GM18951 (cell line): ENCODE measurements around the gene APOL5.

Experiments used
- POLR2A ChIP-seq: IDR thresholded peaks from 4 replicates; pipeline ENCODE4 v1.6.1; 2011; ENCODE audit warnings: mild to moderate bottlenecking; ENCODE audit not compliant: insufficient read length, insufficient read depth; ENCODE audit errors: extremely low read depth
- in situ Hi-C: fragments of 300-500 bp; cut with MboI; formaldehyde crosslinking; loops from one replicate; pipeline ENCODE4 v1.12.0; 2022; ENCODE audit warnings: low sequenced_read_pairs, mixed read lengths, inconsistent platforms; ENCODE audit not compliant: unreplicated experiment

The APOL5 gene

GRCh38 chr22:35725521-35725920 is 7.8 kb downstream of the APOL5 start:
- in situ Hi-C loops, result loop anchor here (25.0 kb wide), 1 partner anchor 388 kb away; no protein-coding TSS in a partner anchor
- TF ChIP-seq POLR2A, result no peak

GRCh38 chr22:35726398-35726797 is 8.7 kb downstream of the APOL5 start:
- TF ChIP-seq POLR2A, result no peak
- in situ Hi-C loops, result loop anchor here (25.0 kb wide), 1 partner anchor 389 kb away; no protein-coding TSS in a partner anchor

GRCh38 chr22:35726933-35727332 is 9.3 kb downstream of the APOL5 start:
- in situ Hi-C loops, result loop anchor here (25.0 kb wide), 1 partner anchor 390 kb away; no protein-coding TSS in a partner anchor
- TF ChIP-seq POLR2A, result no peak

DNA sequence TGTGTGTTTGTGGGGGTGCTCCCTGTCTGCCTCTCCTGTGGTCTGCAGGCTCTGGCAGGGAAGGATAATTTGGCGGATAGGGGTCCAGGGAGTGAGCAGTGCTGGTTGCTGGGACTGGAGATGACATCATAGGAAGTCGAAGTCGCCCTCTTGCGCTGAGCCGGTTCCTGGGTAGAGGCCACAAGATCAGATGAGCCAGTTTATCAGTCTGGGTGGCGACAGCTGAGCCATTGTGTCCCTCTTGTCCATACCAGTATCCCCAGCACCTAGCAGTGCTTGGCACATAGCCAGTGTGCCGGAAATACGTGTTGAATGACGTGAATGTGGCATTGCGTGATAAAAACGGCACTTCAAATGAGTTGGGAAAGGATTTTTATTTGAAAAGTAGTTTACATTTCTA is 9.8 kb downstream of the APOL5 start:
- TF ChIP-seq POLR2A, result no peak
- in situ Hi-C loops, result loop anchor here (25.0 kb wide), 1 partner anchor 390 kb away; no protein-coding TSS in a partner anchor

- no peak for TF ChIP-seq POLR2A
- in situ Hi-C loops, result loop anchor here (25.0 kb wide), 1 partner anchor 391 kb away; no protein-coding TSS in a partner anchor
These were observed 11.1 kb downstream of the APOL5 start for GRCh38 chr22:35728639-35729308.

- in situ Hi-C loops, result loop anchor here (25.0 kb wide), 1 partner anchor 392 kb away; no protein-coding TSS in a partner anchor
- no peak for TF ChIP-seq POLR2A
These were observed 11.6 kb downstream of the APOL5 start for GRCh38 chr22:35729309-35729698.

DNA sequence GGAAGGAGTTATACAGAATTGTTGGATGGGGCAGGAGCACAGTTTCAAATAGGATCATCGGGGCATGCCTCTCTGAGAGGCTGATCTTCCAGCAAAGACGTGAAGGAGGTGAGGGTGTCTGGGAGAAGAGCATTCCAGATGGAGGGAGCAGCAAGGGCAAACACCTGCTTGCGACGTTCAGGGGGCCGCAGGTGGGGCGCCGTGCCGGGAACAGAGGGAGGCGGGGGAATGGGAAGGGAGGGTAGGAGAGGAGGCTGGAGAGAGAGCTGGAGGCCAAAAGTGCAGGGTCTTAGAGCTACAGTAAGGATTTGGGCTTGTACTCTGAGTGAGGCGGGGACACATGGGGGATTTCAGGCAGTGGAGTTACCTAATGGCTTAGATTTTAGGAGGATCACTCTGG is 13.6 kb downstream of the APOL5 start:
- in situ Hi-C loops, result loop anchor here (25.0 kb wide), 1 partner anchor 394 kb away; no protein-coding TSS in a partner anchor

DNA sequence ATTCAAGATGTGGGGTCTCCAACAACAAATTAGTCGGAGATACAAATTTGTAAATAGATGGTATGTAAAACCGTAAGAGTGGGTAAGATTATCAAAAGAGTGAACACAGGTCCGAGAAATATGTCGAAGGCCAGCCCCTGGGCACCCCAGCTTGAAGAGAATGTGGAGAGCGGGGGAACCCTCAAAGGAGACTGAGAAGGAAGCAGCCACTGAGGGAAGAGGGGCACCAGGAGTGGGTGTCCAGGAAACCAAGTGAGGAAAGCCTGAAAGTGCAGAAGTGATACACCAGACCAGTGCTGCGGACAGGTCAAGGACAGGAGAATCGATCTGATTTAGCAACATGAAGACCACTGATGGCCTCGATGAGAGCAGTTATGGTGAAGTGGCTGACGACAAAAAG is 14.4 kb downstream of the APOL5 start:
- in situ Hi-C loops, result loop anchor here (25.0 kb wide), 1 partner anchor 395 kb away; no protein-coding TSS in a partner anchor
- TF ChIP-seq POLR2A, result no peak

More for the DNA sequence above, 13.6 kb downstream of the APOL5 start:
- no peak for TF ChIP-seq POLR2A

DNA sequence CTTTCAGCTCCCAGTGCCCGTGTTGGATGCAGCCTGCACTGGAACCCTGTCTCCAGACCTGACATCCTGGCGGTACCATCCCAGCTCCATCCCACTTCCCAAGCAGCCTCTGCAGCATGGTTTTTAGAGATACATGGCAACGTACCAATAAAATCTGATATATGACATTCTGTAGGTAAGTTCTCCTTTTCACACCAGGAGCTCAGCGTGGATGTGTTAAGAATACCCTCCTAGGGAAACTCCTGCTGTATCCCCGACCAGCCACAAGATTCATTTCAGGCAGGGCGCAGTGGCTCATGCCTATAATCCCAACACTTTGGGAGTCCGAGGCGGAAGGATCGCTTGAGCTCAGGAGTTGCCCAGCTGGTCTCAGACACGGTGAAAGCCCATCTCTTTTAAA is 15.4 kb downstream of the APOL5 start:
- in situ Hi-C loops, result loop anchor here (25.0 kb wide), 1 partner anchor 396 kb away; no protein-coding TSS in a partner anchor
- no peak for TF ChIP-seq POLR2A

- TF ChIP-seq POLR2A, result no peak
- in situ Hi-C loops, result loop anchor here (25.0 kb wide), 1 partner anchor 397 kb away; no protein-coding TSS in a partner anchor
These were observed 16.3 kb downstream of the APOL5 start for GRCh38 chr22:35733791-35734516.

- TF ChIP-seq POLR2A, result no peak
- in situ Hi-C loops, result loop anchor here (25.0 kb wide), 1 partner anchor 397 kb away; no protein-coding TSS in a partner anchor
These were observed 16.8 kb downstream of the APOL5 start for GRCh38 chr22:35734517-35734827.

- in situ Hi-C loops, result loop anchor here (25.0 kb wide), 1 partner anchor 398 kb away; no protein-coding TSS in a partner anchor
These were observed 17.9 kb downstream of the APOL5 start for GRCh38 chr22:35735542-35735941.

DNA sequence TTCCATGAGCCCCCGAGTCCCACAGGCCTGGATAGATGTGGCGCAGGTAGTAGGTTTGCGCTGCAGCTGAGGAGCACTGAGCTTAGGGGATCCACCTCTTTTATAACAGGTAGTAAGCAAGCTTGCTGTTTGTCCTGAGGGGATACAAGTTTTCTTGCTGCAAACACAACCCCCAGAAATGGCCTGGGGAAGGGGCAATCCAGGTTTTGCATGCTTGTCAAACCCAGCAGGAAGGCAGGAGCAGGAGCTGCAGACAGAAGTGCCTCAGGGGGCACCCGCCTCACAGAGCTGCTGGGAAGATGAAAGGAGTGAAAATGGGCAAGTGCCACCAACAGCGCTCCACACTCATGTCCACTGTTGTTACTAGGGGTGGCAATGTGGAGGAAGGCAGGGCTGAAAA is 18.5 kb downstream of the APOL5 start:
- in situ Hi-C loops, result loop anchor here (25.0 kb wide), 1 partner anchor 399 kb away; no protein-coding TSS in a partner anchor
- TF ChIP-seq POLR2A, result no peak

More at GRCh38 chr22:35735542-35735941, 17.9 kb downstream of the APOL5 start:
- no peak for TF ChIP-seq POLR2A
